ENCODE measurements around the gene LYSMD1. TPM values are rescaled to one million over a fixed set of nuclear protein-coding genes. Genes with fewer than 3 reads are reported as not detected.

Gene LYSMD1
- total RNA-seq, 1 donor from 2014 or later = 5.0 TPM

DNA sequence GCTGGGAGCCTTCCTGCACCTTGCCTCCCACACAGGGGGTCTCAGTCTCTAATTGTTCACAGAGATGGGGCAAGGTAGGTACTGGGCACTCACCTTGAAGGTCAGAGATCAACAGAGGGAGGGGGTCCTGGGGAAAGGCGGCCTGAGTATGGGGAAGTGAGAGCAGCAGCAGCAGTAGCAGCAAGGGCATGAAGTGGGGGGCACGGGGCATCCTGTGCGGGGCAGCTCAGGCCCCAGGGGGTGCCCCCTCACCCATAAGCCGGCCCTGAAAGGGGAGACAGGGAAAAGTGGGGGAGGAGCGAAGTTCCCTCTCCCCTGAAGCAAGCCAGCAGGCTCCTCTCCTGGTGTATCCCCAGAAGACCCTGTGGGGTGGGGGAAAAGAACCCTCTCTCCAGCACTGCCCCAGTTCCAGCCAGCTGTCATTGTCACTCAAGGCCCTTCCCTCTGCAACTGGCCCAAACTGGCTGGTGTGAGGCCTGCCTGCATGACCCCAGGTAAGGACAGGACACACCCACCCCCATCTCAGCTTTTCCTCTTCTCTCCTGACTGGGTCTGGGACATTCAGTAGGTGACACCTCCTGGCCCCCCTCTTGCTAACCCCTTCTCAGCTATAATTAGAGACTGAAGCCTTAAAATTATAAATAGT, 23.2 kb downstream of the LYSMD1 start:
- DNase-seq (ENCODE audit: low read depth in 2 of 2) = no peak

DNA sequence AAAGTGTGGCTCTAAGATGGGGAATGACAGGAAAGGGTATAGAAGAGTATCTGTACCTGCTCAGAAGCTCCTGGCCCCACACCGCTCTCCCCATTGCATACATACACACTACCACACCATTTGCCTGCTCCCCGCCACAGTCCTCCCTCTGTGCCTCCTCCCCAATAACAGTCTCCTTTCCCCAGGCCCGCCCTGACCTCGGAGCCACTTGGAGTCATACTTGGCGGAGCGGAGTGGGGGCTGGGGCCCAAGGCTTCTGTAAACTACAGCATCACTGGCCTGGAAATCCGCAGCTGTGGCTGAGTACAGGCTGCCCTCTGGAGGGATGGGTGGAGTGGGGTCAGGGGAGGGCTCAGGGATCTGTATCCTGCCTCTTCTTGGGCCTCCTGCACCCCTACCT, 27.9 kb downstream of the LYSMD1 start:
- no peak for DNase-seq (ENCODE audit: low read depth in 2 of 2)

GRCh38 chr1:151135433-151136385, 30.0 kb downstream of the LYSMD1 start:
- no peak for DNase-seq (ENCODE audit: low read depth in 2 of 2)

DNA sequence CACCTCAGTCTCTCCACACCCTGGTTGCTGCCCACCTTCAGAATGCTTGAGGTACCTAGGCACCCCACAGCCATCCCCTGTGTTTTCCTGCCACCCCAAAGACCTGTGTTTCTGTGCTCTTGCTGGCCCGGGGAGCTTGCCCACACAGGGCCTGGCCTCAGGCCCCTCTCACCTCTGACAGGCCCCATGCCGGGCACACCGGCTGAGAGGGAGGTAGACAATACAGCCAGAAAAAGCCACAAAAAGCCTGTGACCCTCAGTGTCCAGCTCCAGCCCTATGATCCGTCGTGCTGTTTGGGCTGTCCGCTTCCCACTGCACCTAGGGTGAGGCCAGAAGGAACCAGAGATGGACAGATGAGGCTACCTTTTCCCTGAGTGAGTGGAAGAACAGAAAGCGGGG, 30.7 kb downstream of the LYSMD1 start:
- DNase-seq (ENCODE audit: low read depth in 2 of 2) = no peak

DNA sequence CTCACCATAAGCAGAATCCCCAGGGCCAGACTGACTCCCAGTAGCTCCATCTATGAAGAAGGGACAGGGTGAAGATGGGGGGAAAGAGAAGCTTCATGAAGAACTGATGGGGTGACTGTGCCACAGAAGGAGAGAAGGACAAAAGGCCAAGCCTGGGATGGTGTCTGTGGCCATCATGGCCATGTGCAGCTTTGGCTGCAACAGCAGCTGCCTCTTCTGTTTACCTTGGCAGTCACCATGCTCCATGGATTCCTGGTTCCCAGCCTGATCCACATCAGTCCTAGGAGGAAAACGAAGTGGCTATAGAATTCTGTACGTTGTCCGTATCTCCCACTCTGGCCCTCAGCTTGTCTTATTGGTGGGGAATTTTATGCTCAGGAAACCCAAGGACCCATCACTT, 31.3 kb downstream of the LYSMD1 start:
- DNase-seq (ENCODE audit: low read depth in 2 of 2) = peak in 1 of 2 donors; percentile 66

DNA sequence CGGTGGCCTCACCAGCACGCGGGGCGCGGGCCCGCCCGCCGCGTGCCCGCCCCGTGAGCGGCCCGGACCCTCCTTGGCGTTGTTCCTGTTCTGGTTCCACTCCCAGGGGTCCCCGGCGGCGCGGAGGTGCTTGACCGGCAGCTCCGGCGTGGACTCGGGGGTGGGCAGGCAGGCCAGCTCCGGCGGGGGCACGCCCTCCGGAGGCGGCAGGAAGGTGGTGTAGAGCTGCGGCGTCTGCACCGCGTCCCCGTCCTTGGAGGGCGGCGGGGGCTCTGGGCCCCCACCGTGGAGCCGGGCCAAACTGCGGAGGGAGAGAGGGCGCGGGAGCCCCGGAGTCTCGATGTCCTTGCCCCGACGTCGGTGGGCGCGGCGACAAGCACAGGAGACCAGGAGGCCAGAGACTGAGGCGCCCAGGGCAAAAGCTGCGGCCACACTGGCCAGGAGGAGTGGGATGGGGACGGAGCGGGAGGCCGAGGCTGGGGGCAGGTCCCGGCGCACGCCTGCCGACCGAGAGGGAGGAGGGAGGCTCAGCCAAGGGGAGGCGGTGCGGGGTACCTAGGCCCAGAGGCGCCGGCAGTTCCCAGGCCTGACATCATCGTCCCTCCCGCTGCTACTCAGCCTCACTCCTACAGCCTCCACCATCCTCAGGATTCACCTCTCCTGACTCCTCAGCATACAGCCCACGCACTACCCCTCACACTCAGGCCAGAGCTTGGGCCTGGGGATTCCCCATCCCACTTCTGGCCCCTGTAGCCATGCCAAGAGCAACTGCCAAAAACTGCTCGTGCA, 32.5 kb downstream of the LYSMD1 start:
- no peak for DNase-seq (ENCODE audit: low read depth in 2 of 2)

DNA sequence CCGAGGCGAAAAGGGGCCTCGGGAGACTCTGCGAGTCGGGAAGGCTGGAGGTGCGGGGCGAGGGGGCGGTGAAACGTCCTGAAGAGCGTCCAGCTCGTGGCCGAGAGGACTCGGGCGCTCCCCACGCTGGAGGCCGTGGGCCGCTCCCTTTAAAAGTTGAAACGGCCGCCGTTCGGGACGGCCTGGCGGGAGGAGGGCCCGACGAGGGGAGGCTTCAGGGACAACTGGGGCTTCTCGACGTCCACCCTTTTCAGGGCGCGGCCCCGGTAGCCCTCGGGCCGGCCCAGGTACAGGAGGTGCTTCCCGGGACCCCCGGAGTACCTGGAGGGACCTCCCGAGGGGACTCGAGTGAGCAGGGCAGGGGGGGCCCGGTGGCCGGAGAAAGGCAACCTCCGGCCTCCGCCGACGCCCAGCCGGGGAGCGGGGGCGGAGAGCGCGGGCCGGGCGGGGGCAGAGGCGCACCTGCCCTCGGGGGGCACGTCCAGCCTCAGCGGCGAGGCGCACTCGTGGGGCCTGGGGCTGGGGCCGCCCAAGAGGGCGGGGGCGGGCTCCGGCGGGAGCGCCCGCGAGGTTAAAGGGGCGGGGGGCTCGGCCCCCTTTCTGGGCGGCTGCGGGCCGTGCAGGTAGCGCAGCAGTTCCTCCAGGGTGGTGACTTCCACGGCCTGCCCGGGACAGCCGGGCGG, 33.2 kb downstream of the LYSMD1 start:
- no peak for DNase-seq (ENCODE audit: low read depth in 2 of 2)

DNA sequence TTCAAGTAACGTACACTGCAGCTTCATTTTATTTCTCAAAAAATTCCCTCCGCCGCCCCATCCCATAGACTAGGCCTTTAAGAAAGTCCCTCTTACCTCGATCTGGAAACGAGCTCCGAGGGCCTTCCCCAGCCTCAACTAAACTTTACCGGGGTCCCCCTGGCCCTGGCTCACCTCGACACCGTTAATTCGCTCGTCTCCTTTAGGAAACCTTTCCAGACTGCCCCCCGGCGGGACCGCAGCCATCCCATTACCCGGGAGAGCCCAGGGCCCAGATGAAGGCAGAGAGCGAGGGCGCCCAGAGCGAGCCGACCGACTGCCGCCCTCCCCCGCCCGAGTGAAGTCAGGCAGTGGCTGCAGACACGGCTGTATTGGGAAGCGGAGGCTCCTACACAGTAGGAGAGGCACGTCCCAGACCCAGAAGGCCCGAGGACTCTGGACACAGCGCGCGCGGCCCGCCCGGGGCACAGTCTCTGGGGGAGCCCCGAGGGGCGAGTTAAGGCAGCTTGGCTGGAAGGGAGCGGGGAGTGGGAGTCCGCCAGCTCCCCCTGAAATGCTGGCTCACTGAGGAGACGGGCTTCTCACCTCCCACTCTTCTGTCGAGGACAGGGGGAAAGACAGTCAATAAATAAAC, 33.9 kb downstream of the LYSMD1 start:
- no peak for DNase-seq (ENCODE audit: low read depth in 2 of 2)

DNA sequence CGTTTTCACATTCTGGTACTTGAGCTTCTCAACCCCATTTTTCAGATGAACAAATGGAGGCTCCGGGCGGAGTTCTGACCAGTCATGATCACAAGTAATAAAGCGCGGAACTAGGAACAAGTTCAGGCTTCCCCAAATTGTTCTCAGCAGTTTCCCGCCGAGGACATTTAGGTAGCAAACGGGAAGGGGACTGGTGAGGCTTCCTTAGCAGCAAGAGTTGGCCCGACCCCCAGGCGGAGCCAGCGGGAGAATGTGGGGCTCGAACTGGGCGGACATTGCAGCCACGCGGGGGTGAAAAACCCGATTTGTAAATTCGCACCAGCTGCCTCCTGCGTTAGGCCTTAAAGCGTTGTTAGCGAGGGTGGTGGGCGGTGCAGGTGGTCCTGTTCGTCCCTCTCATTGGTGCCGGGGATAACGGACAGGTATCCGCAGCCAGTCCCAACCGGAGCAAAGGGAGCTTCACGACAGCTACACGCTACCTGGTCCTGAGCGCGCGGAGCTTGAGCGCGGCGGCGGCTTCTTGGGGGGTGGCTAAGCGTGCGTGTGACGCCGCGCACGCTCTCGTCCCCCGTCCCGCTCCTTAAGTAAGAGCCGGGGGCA, 34.6 kb downstream of the LYSMD1 start:
- DNase-seq (ENCODE audit: low read depth in 2 of 2) = peak; percentile 77 to 93

- no peak for DNase-seq (ENCODE audit: low read depth in 2 of 2)
Observed at GRCh38 chr1:151128800-151129199, 36.9 kb downstream of the LYSMD1 start.

GRCh38 chr1:151124763-151125403, 40.8 kb downstream of the LYSMD1 start:
- DNase-seq (ENCODE audit: low read depth in 2 of 2) = peak in 1 of 2 donors; percentile 27

- DNase-seq (ENCODE audit: low read depth in 2 of 2) = no peak
Observed at GRCh38 chr1:151113877-151114276, 51.8 kb downstream of the LYSMD1 start.

Other genes with a start within 250 kb of the LYSMD1 start
- gene SETDB1, start 239.5 kb downstream of the LYSMD1 start, total RNA-seq = 21.1 and 28.6 TPM in 2 replicates
- gene CERS2, start 191.1 kb downstream of the LYSMD1 start, total RNA-seq = 66.7 and 97.4 TPM in 2 replicates
- gene ANXA9, start 183.6 kb downstream of the LYSMD1 start, total RNA-seq = not detected in 2 replicates
- 7.6 and 9.9 TPM in 2 replicates for gene MINDY1, start 159.0 kb downstream of the LYSMD1 start, total RNA-seq
- gene PRUNE1, start 157.5 kb downstream of the LYSMD1 start, total RNA-seq = 3.5 and 5.6 TPM in 2 replicates
- gene BNIPL, start 129.3 kb downstream of the LYSMD1 start, total RNA-seq = under 0.01 and 0.20 TPM in 2 replicates
- 0.79 and 0.87 TPM in 2 replicates for gene C1orf56, start 118.2 kb downstream of the LYSMD1 start, total RNA-seq
- gene CDC42SE1, start 106.3 kb downstream of the LYSMD1 start, total RNA-seq = 40.5 and 54.8 TPM in 2 replicates
- gene MLLT11, start 105.5 kb downstream of the LYSMD1 start, total RNA-seq = 1.4 and 2.8 TPM in 2 replicates
- gene GABPB2, start 95.1 kb downstream of the LYSMD1 start, total RNA-seq = 3.3 and 5.4 TPM in 2 replicates
- gene SEMA6C, start 19.3 kb downstream of the LYSMD1 start, total RNA-seq = 4.8 and 12.7 TPM in 2 replicates
- 0.20 TPM in 1 of 2 replicates, not detected in the other for gene TNFAIP8L2, start 9.3 kb downstream of the LYSMD1 start, total RNA-seq
- gene SCNM1, start 242 bp upstream of the LYSMD1 start, total RNA-seq = 16.3 and 26.8 TPM in 2 replicates
- not detected in 2 replicates for gene TMOD4, start 10.1 kb upstream of the LYSMD1 start, total RNA-seq
- 33.6 and 40.5 TPM in 2 replicates for gene VPS72, start 24.3 kb upstream of the LYSMD1 start, total RNA-seq
- 30.1 and 39.1 TPM in 2 replicates for gene PIP5K1A, start 32.6 kb upstream of the LYSMD1 start, total RNA-seq
- 182 and 185 TPM in 2 replicates for gene PSMD4, start 88.8 kb upstream of the LYSMD1 start, total RNA-seq
- 5.7 and 7.1 TPM in 2 replicates for gene ZNF687, start 116.4 kb upstream of the LYSMD1 start, total RNA-seq
- gene PI4KB, start 161.5 kb upstream of the LYSMD1 start, total RNA-seq = 27.9 and 33.3 TPM in 2 replicates
- gene RFX5, start 181.3 kb upstream of the LYSMD1 start, total RNA-seq = 32.9 and 38.3 TPM in 2 replicates
- 0.40 and 3.1 TPM in 2 replicates for gene SELENBP1, start 206.8 kb upstream of the LYSMD1 start, total RNA-seq
- gene PSMB4, start 233.7 kb upstream of the LYSMD1 start, total RNA-seq = 360 and 367 TPM in 2 replicates